Breast epithelium (tissue), 4 donors: ENCODE data around the gene TSEN54. TPM values are rescaled to one million over a fixed set of nuclear protein-coding genes. Genes with fewer than 3 reads are reported as not detected.

Source experiments
- DNase-seq, 2 donors: peaks; one replicate each; pipeline ENCODE4 v3.0.0-alpha.2; 2019; ENCODE audit warnings: low spot score in 2 of 2
- H3K27ac ChIP-seq, 2 donors: fragments of 200-600 bp; sonication (generic) in 1 of 2; one replicate each; pipeline ENCODE4 v1.5.1; 2016 to 2019; ENCODE audit warnings: mild to moderate bottlenecking in 1 of 2
- H3K27me3 ChIP-seq, 2 donors: fragments of 200-600 bp; sonication (generic) in 1 of 2; one replicate each; pipeline versions ENCODE4 v1.5.1 to v1.6.0; 2017 to 2019; ENCODE audit warnings: control low read depth in 1 of 2, mild to moderate bottlenecking in 1 of 2
- H3K36me3 ChIP-seq: fragments of 200-600 bp; one replicate; pipeline ENCODE4 v1.5.1; 2019
- H3K4me1 ChIP-seq, 2 donors: fragments of 200-600 bp; sonication (generic); one replicate each; pipeline ENCODE4 v1.5.1; 2016 to 2019; ENCODE audit warnings: control low read depth in 1 of 2
- H3K4me3 ChIP-seq, 3 donors: fragments of 200-600 bp; sonication (generic); 1 replicate in 2 of 3; 2 replicates in 1 of 3; pipeline ENCODE4 v1.5.1; 2016 to 2019; ENCODE audit warnings: mild to moderate bottlenecking in 3 of 3, moderate library complexity in 2 of 3
- H3K9me3 ChIP-seq, 2 donors: fragments of 200-600 bp; sonication (generic) in 1 of 2; one replicate each; pipeline ENCODE4 v1.5.1; 2016 to 2019; ENCODE audit warnings: control low read depth in 1 of 2
- POLR2A ChIP-seq: fragments of 450-650 bp; IDR thresholded peaks from one replicate; pipeline ENCODE4 v1.6.1; 2016; ENCODE audit warnings: antibody characterized with exemption, mild to moderate bottlenecking, moderate library complexity
- POLR2AphosphoS5 ChIP-seq, 3 donors: sonication (generic); formaldehyde crosslinking; IDR thresholded peaks; one replicate each; pipeline ENCODE4 v1.6.1; 2017; ENCODE audit warnings: antibody characterized with exemption in 3 of 3
- intact Hi-C: fragments of 100-400 bp; cut with DNase I; formaldehyde crosslinking; loops from one replicate; pipeline ENCODE4 v1.15.1; 2023; ENCODE audit warnings: low total_unique reads
- total RNA-seq, 3 donors: library from RNA; depleted of rRNA; stranded (reverse); fragments of >200 nt; gene quantifications; one replicate each; pipeline ENCODE4 v1.1.0, GENCODE V29; 2016
- TF ChIP-seq, protein P1 (sequence below), 3 donors: fragments of 450-650 bp; IDR thresholded peaks; one replicate each; pipeline ENCODE4 v1.5.1; 2016 to 2017; ENCODE audit warnings: antibody characterized with exemption in 3 of 3, mild to moderate bottlenecking in 3 of 3, moderate library complexity in 3 of 3

TSEN54 gene
- total RNA-seq, 3 donors from 2014 or later, result 18.4 to 34.7 (median 31.2) TPM

DNA sequence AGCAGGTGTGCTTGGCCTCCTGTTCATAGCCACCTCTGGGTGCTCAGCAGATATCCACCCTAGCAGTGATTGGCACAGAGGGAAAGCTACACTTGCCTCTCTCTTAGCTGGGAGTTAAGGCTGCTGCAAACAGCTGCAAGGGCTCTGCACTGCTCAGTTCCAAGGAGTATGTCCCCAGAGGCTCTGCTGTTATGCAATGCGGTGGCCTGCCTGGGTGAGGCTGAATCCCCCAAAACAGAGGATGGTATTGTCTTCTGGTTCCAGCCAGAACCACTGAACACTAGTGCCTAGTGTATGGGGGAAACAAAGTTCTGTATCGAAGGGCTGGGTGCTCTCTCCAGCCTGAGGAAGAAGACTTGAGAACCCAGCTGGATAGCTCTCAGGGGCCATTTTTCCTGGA lies 43.1 kb upstream of the TSEN54 start:
- TF ChIP-seq POLR2A (no peak), POLR2AphosphoS5 (IDR thresholded peaks at IDR 0.05) (no peak)
- TF ChIP-seq, protein P1, sequence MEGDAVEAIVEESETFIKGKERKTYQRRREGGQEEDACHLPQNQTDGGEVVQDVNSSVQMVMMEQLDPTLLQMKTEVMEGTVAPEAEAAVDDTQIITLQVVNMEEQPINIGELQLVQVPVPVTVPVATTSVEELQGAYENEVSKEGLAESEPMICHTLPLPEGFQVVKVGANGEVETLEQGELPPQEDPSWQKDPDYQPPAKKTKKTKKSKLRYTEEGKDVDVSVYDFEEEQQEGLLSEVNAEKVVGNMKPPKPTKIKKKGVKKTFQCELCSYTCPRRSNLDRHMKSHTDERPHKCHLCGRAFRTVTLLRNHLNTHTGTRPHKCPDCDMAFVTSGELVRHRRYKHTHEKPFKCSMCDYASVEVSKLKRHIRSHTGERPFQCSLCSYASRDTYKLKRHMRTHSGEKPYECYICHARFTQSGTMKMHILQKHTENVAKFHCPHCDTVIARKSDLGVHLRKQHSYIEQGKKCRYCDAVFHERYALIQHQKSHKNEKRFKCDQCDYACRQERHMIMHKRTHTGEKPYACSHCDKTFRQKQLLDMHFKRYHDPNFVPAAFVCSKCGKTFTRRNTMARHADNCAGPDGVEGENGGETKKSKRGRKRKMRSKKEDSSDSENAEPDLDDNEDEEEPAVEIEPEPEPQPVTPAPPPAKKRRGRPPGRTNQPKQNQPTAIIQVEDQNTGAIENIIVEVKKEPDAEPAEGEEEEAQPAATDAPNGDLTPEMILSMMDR (IDR thresholded peaks at IDR 0.05), result no peak
- Histone ChIP-seq H3K27ac (no peak overlapping the region), H3K9me3 (no peaks in the 10 kb centered on the region), H3K4me3 (no peak overlapping the region), H3K4me1 (peaks cover 0 to 6% of the 10 kb centered on the region in 2 donors), H3K36me3 (no peaks in the 10 kb centered on the region), H3K27me3 (no peaks in the 10 kb centered on the region)
- intact Hi-C loops, result no loop called here
- no peak for DNase-seq

DNA sequence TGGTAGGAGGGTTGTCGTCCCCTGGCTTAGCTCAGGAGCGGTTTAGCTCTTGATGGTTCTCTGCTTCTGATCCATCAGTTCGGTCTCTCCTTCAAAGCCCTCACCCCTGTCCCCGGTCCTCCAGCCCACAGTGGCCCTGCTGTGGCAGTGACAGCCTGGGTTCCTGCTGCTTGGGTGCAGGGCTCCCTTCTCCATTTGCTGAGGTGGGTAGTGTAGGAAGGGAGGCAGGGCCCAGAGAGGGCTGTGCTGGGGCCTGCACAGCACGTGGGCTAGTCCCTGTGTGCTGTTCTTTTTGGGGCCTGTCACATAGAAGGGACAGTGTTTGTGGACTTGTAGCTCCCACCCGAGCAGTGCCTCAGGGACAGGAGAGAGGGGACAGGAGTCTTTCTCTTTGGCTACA lies 41.6 kb upstream of the TSEN54 start:
- intact Hi-C loops, result no loop called here
- H3K4me1 ChIP-seq, result peaks cover 0 to 6% of the 10 kb centered on the region in 2 donors

GRCh38 chr17:75475144-75475835 lies 41.0 kb upstream of the TSEN54 start:
- TF ChIP-seq, protein P1 (IDR thresholded peaks at IDR 0.05), result no peak
- TF ChIP-seq POLR2AphosphoS5 (IDR thresholded peaks at IDR 0.05) (no peak), POLR2A (no peak)
- Histone ChIP-seq H3K9me3 (no peaks in the 10 kb centered on the region), H3K36me3 (no peaks in the 10 kb centered on the region), H3K4me1 (peaks cover 0 to 6% of the 10 kb centered on the region in 2 donors), H3K4me3 (no peak overlapping the region), H3K27ac (peak overlapping the region in 1 of 2 donors; percentile 56), H3K27me3 (no peaks in the 10 kb centered on the region)
- no peak for DNase-seq
- intact Hi-C loops, result no loop called here

More for the DNA sequence above, 41.6 kb upstream of the TSEN54 start:
- no peaks in the 10 kb centered on the region for H3K9me3 ChIP-seq
- TF ChIP-seq POLR2AphosphoS5 (IDR thresholded peaks at IDR 0.05) (no peak), POLR2A (no peak)
- peak overlapping the region in 1 of 2 donors; percentile 56 for H3K27ac ChIP-seq
- H3K36me3 ChIP-seq, result no peaks in the 10 kb centered on the region
- DNase-seq, result no peak
- H3K4me3 ChIP-seq, result no peak overlapping the region
- H3K27me3 ChIP-seq, result no peaks in the 10 kb centered on the region

DNA sequence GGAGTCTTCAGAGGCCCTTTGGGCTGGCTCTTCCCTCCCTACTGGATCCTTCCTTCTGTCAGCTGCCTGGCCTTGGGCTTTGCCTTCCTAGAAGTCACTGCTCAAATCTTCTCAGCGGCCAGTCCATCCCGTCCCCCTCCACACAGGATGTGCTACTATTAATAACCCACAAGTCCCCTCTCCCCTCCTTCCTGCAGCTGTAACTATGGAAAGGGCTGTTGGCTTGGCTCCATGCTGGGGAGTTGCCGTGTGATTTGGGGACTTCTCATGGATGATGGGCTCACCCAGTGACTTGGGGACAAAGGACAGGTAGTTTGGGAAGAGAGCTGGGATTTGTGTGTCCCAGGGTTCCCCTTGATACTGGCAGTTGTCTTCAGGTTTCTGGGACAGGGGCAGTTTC lies 40.5 kb upstream of the TSEN54 start:
- intact Hi-C loops, result no loop called here
- no peak for DNase-seq
- Histone ChIP-seq H3K4me1 (peaks cover 0 to 6% of the 10 kb centered on the region in 2 donors), H3K27me3 (no peaks in the 10 kb centered on the region), H3K9me3 (no peaks in the 10 kb centered on the region), H3K27ac (peak overlapping the region in 1 of 2 donors; percentile 56), H3K36me3 (no peaks in the 10 kb centered on the region), H3K4me3 (no peak overlapping the region)
- no peak for TF ChIP-seq POLR2A
- TF ChIP-seq, protein P1 (IDR thresholded peaks at IDR 0.05), result no peak
- no peak for TF ChIP-seq POLR2AphosphoS5 (IDR thresholded peaks at IDR 0.05)

DNA sequence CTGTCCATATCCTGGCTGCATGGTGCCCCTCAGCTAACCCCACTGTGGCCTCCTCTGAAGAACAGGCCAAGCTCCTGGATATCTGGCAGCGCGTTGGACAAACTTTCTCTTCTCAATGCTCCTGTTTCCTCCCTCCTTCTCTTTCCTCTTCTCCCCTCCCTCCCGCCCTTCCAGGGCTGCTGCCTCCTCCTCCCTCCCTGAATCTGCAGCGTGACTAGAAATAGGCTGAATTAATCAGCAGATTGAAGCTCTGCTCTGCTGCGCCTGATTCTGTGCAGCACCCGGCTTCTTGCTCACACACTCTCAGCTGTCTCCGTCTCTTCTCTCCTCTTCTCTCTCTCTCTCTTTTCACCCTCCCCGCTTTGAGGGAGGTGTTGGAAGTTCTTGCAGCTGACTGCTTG lies 40.1 kb upstream of the TSEN54 start:
- Histone ChIP-seq H3K9me3 (no peaks in the 10 kb centered on the region), H3K36me3 (no peaks in the 10 kb centered on the region), H3K4me3 (no peak overlapping the region), H3K4me1 (peaks cover 0 to 6% of the 10 kb centered on the region in 2 donors), H3K27ac (peak overlapping the region in 1 of 2 donors; percentile 56), H3K27me3 (no peaks in the 10 kb centered on the region)
- DNase-seq, result no peak
- intact Hi-C loops, result no loop called here
- TF ChIP-seq POLR2AphosphoS5 (IDR thresholded peaks at IDR 0.05) (no peak), POLR2A (no peak)
- TF ChIP-seq, protein P1 (IDR thresholded peaks at IDR 0.05), result no peak
